GM12801 (cell line): ENCODE measurements around the gene NUP133.

ENCODE experiments used
- TF ChIP-seq, protein P1 (sequence below): IDR thresholded peaks from one replicate; pipeline ENCODE4 v1.5.1; 2011; ENCODE audit warnings: control low read depth; ENCODE audit not compliant: insufficient read length; ENCODE audit errors: extremely low read depth

The NUP133 gene

DNA sequence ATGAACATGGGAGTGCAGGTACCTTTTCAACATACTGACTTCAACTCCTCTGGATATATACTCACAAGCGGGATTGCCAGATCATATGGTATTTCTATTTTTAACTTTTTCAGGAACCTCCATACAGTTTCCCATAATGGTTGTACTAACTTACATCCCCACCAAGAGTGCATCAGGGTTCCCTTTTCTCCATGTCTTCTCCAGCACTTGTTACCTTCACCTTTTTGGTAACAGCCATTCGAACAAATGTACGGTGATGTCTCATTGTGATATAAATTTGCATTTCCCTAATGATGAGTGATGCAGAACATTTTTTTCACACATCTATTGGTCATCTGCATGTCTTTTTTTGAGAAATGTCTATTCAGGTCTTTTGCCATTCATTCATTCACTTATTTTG lies 48.3 kb downstream of the NUP133 start:
- TF ChIP-seq, protein P1, sequence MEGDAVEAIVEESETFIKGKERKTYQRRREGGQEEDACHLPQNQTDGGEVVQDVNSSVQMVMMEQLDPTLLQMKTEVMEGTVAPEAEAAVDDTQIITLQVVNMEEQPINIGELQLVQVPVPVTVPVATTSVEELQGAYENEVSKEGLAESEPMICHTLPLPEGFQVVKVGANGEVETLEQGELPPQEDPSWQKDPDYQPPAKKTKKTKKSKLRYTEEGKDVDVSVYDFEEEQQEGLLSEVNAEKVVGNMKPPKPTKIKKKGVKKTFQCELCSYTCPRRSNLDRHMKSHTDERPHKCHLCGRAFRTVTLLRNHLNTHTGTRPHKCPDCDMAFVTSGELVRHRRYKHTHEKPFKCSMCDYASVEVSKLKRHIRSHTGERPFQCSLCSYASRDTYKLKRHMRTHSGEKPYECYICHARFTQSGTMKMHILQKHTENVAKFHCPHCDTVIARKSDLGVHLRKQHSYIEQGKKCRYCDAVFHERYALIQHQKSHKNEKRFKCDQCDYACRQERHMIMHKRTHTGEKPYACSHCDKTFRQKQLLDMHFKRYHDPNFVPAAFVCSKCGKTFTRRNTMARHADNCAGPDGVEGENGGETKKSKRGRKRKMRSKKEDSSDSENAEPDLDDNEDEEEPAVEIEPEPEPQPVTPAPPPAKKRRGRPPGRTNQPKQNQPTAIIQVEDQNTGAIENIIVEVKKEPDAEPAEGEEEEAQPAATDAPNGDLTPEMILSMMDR, result no peak

GRCh38 chr1:229457436-229457835 lies 50.7 kb downstream of the NUP133 start:
- TF ChIP-seq, protein P1, result no peak

DNA sequence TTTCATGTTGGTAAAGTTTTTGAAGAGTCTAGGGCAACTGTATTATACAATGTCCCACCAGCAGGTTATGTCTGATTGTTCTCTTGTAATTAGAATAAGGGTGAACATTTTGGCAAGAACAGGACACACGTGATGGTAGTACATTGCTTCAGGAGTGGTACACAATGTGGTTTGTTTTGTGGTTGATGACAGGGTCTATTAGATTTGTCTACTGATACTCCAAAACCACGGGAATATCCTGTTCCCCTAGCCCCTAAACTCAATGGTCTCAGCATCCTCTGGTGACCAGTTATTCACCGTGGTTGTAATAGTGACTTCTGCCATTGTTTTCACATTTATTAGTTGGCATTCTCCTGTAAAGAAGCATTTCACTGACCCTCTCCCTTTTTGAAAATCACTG lies 52.1 kb downstream of the NUP133 start:
- TF ChIP-seq, protein P1, result no peak

DNA sequence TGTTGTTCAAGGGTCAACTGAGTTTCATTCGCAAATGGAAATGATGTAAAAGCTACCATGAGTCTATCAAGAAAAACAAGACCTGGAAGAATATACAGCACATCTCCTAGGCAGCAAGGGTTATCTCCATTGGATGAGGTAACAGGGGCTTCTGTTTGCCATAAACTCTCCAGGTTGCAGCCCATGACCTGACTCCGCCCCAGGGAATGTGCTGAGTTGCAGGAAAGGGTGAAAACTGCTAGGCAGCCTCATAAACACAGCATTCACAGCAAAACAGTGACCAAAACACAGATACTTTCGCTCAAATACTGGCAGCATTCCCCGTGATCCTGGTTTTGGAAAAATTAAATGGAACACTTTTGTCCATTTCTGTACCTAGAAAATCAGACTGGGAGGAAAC lies 54.1 kb downstream of the NUP133 start:
- TF ChIP-seq, protein P1, result no peak

- TF ChIP-seq, protein P1, result no peak
These were observed 55.0 kb downstream of the NUP133 start for GRCh38 chr1:229452956-229453801.

- TF ChIP-seq, protein P1, result no peak
These were observed 59.3 kb downstream of the NUP133 start for GRCh38 chr1:229448845-229449244.

DNA sequence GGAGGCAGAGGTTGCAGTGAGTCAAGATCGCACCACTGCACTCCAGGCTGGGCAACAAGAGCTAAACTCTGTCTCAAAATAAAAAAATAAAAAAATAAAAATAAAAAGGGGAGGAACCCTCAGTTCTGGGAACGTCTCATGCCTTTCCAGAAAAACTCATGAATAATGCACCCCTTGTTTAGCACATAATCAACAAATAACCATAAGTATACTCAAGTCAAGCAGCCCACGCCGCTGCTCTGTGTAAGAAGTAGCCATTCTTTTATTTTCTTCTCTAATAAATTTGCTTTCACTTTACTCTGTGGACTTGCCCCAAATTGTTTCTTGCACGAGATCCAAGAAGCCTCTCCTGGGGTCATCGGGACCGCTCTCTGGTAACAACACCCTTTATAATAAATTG lies 59.8 kb downstream of the NUP133 start:
- TF ChIP-seq, protein P1, result no peak
